PC-3 (cell line): ENCODE measurements around the gene PRAMEF11. TPM values are rescaled to one million over a fixed set of nuclear protein-coding genes. Genes with fewer than 3 reads are reported as not detected.
"Not testable (repeated sequence)": the region's sequence is repeated elsewhere in the genome, so short reads cannot be mapped to it uniquely, and the experiment has no call there.

Experiments used
- ATAC-seq: fragments of 200-7000 bp; cut with Tn5 transposase; 2 replicates; pipeline ENCODE4 v1.9.1; 2020; ENCODE audit warnings: mild to moderate bottlenecking, moderate library complexity
- Bru-seq: library from RNA; stranded (reverse); fragments of 400-500 nt; gene quantifications from one replicate; lab custom pipeline; 2021; lab: Mats Ljungman, UMichigan
- BruChase-seq, 2 experiments: library from RNA; stranded (reverse); fragments of 400-500 nt; gene quantifications; one replicate each; lab custom pipeline; 2021; lab: Mats Ljungman, UMichigan
- BruUV-seq: library from RNA; stranded (reverse); fragments of 400-500 nt; replicated peaks from 2 replicates; lab custom pipeline; 2021; lab: Mats Ljungman, UMichigan
- CTCF ChIA-PET: fragments of 300-600 bp; sonication (Branson Sonifier 250); formaldehyde crosslinking; loops from one replicate; lab custom pipeline; 2022; ENCODE audit warnings: antibody characterized with exemption; lab: Charles Lee
- POLR2A ChIA-PET: fragments of 300-600 bp; sonication (Branson Sonifier 250); formaldehyde crosslinking; loops from one replicate; lab custom pipeline; 2022; ENCODE audit warnings: antibody characterized with exemption; ENCODE audit not compliant: unreplicated experiment; lab: Charles Lee
- DNase-seq: peaks from one replicate; pipeline ENCODE4 v3.0.0-alpha.2; 2015
- H2AFZ ChIP-seq: fragments of 300-600 bp; sonication (generic); 2 replicates; pipeline ENCODE4 v1.6.0; 2016; ENCODE audit warnings: antibody characterized with exemption, low read length
- H3F3A ChIP-seq: fragments of 300-600 bp; sonication (generic); one replicate; pipeline ENCODE4 v1.6.0; 2017; ENCODE audit warnings: antibody characterized with exemption, low read length, control low read depth, mild to moderate bottlenecking; ENCODE audit not compliant: unreplicated experiment
- H3K27ac ChIP-seq: fragments of 300-600 bp; sonication (generic); 2 replicates; pipeline ENCODE4 v1.5.1; 2016; ENCODE audit warnings: mild to moderate bottlenecking, low read length
- H3K27me3 ChIP-seq: fragments of 300-600 bp; sonication (generic); 2 replicates; pipeline ENCODE4 v1.6.1; 2016; ENCODE audit warnings: low read length, mixed read lengths
- H3K36me3 ChIP-seq: fragments of 300-600 bp; sonication (generic); 2 replicates; pipeline ENCODE4 v1.6.1; 2016; ENCODE audit warnings: low read depth, mixed run types, low read length, mixed read lengths
- H3K4me1 ChIP-seq: fragments of 300-600 bp; sonication (generic); 2 replicates; pipeline ENCODE4 v1.5.1; 2016; ENCODE audit warnings: low read length; ENCODE audit not compliant: insufficient read depth
- H3K4me2 ChIP-seq: fragments of 300-600 bp; sonication (generic); 2 replicates; pipeline ENCODE4 v1.6.0; 2016; ENCODE audit warnings: low read length
- H3K4me3 ChIP-seq: fragments of 300-600 bp; sonication (generic); 2 replicates; pipeline ENCODE4 v1.5.1; 2016; ENCODE audit warnings: mild to moderate bottlenecking, low read length, mixed read lengths
- H3K79me2 ChIP-seq: fragments of 300-600 bp; sonication (generic); 2 replicates; pipeline ENCODE4 v1.6.1; 2017; ENCODE audit warnings: low read length, mixed read lengths
- H3K9ac ChIP-seq: fragments of 300-600 bp; sonication (generic); 2 replicates; pipeline ENCODE4 v1.6.0; 2016; ENCODE audit warnings: mild to moderate bottlenecking, low read length
- H3K9me2 ChIP-seq: fragments of 300-600 bp; sonication (generic); replicated peaks from 2 replicates; pipeline ENCODE4 v1.6.1; 2016; ENCODE audit warnings: mixed run types, low read length, mixed read lengths
- H3K9me3 ChIP-seq: fragments of 300-600 bp; sonication (generic); 2 replicates; pipeline ENCODE4 v1.6.1; 2016; ENCODE audit warnings: low read length, mixed read lengths
- H4K20me1 ChIP-seq: fragments of 300-600 bp; sonication (generic); 2 replicates; pipeline ENCODE4 v1.6.1; 2016; ENCODE audit warnings: low read length, mixed read lengths
- intact Hi-C: fragments of 100-400 bp; cut with micrococcal nuclease; formaldehyde crosslinking; loops from 2 replicates; pipeline ENCODE4 v1.9.0; 2023
- long read RNA-seq: library from polyadenylated mRNA; unstranded; transcript quantifications from one replicate; pipeline ENCODE4 v2.0.0, GENCODE V29; 2021; ENCODE audit not compliant: unreplicated experiment
- total RNA-seq: library from RNA; depleted of rRNA; stranded (reverse); fragments of >200 nt; gene quantifications from 2 replicates; pipeline ENCODE4 v1.2.3, GENCODE V29; 2014; rRNA removed

Gene PRAMEF11
- total RNA-seq (not detected in 2 replicates), Bru-seq, nascent RNA (not detected), BruChase-seq, experiment 1, labeled RNA remaining after a 6-hour chase (not detected), BruChase-seq, experiment 2, labeled RNA remaining after a 2-hour chase (not detected)
- long read RNA-seq, result 0 reads

DNA sequence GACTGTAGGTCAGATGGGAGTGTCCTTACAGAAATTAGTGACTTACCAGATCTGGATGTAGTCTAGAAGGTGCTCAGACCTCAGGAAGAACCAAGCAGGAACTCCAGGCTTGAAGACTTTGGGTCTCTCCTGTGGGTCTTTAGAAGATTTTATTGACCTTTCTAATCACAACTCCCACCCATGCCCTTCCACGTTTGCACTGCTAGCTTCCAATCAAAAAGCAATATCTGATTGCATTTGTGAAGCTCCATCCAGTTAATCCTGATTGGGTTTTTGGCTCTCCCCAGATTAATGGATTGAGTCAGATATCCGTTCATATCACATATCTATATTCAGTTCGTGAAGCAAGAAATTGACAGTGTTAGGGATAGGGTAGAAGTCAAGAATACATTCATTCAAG, at the start of gene PRAMEF11:
Gene PRAMEF11 (minus strand): TSS at position 101 of the 400 bp plus-strand sequence. CDS start 2,621 bp downstream, outside the sequence.
- H3K4me3 ChIP-seq, H3K9me2 ChIP-seq, ATAC-seq, H3K27me3 ChIP-seq, H3K9ac ChIP-seq, BruUV-seq, intact Hi-C loops, H3K36me3 ChIP-seq, H3K4me2 ChIP-seq, H2AFZ ChIP-seq, POLR2A ChIA-PET, H4K20me1 ChIP-seq, H3K9me3 ChIP-seq, H3K79me2 ChIP-seq, DNase-seq, H3K27ac ChIP-seq, H3F3A ChIP-seq, CTCF ChIA-PET, H3K4me1 ChIP-seq: not testable (repeated sequence)

DNA sequence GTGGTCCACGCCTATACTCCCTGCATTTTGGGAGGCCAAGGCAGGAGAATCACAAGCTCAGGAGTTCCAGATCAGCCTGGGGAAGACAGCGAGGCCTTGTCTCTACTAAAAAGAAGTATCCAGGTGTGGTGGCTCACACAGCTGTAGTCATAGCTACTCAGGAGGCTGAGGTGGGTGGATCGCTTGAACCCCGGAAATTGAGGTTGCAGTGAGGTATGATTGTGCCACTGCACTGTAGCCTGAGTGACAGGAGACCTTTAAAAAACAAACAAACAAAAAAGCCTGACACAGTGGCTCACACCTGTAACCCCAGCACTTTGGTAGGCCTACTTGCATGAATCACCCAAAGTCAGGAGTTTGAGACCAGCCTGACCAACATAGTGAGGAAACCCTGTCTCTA, 47.2 kb upstream of the PRAMEF11 start:
- H3K4me1 ChIP-seq, H3K9me3 ChIP-seq, intact Hi-C loops, H3K4me3 ChIP-seq, CTCF ChIA-PET, H4K20me1 ChIP-seq, H3K79me2 ChIP-seq, H3K27me3 ChIP-seq, H2AFZ ChIP-seq, H3K9ac ChIP-seq, BruUV-seq, H3F3A ChIP-seq, H3K4me2 ChIP-seq, H3K27ac ChIP-seq, H3K9me2 ChIP-seq, DNase-seq, POLR2A ChIA-PET, H3K36me3 ChIP-seq, ATAC-seq: not testable (repeated sequence)

GRCh38 chr1:12863131-12863880, 32.1 kb upstream of the PRAMEF11 start:
- H3K9me2 ChIP-seq, H3K79me2 ChIP-seq, BruUV-seq, H3K4me3 ChIP-seq, H3K9ac ChIP-seq, H3K4me1 ChIP-seq, POLR2A ChIA-PET, intact Hi-C loops, H3K27ac ChIP-seq, H2AFZ ChIP-seq, H3K9me3 ChIP-seq, H3K27me3 ChIP-seq, CTCF ChIA-PET, H3K36me3 ChIP-seq, H3K4me2 ChIP-seq, DNase-seq, H4K20me1 ChIP-seq, ATAC-seq, H3F3A ChIP-seq: not testable (repeated sequence)

DNA sequence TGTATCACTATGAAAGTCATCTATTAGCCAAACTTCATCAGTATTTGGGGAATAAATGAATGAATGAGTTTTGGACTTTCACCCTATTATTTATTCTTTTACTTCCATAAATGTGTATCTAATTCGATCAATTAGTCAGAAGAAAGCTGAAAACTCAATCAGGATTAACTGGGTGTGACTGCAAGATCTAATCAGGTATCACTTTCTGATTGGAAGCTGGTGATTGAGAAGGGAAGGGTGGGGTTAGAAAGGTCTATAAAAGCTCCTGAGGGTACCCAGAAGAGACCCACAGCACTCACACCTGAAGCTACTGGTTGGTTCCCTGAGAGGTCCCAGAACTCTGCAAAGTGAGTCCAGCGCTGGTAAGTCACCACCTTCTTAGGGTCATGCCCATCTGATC, 25.6 kb upstream of the PRAMEF11 start, which contains the start of gene PRAMEF2:
Gene PRAMEF2 (plus strand): TSS at position 301 of the 400 bp plus-strand sequence. CDS start 1,924 bp downstream, outside the sequence.
- H4K20me1 ChIP-seq, H3K36me3 ChIP-seq, H3K9me3 ChIP-seq, BruUV-seq, POLR2A ChIA-PET, H3K4me3 ChIP-seq, H3K4me2 ChIP-seq, H3K79me2 ChIP-seq, CTCF ChIA-PET, H3K27me3 ChIP-seq, H3F3A ChIP-seq, intact Hi-C loops, H3K27ac ChIP-seq, H3K9ac ChIP-seq, H3K4me1 ChIP-seq, ATAC-seq, H2AFZ ChIP-seq, DNase-seq, H3K9me2 ChIP-seq: not testable (repeated sequence)
